Osteocyte (in vitro differentiated cells): ENCODE results near the gene IFI16. TPM values are rescaled to one million over a fixed set of nuclear protein-coding genes. Genes with fewer than 3 reads are reported as not detected.
A peak's percentile ranks its signal among the peaks of the same experiment; 100 is the strongest.
"Not testable (repeated sequence)": the region's sequence is repeated elsewhere in the genome, so short reads cannot be mapped to it uniquely, and the experiment has no call there.

Source experiments
- DNase-seq: peaks from one replicate; pipeline ENCODE4 v3.0.0; 2021; ENCODE audit warnings: mixed read lengths; ENCODE audit not compliant: unreplicated experiment; ENCODE audit errors: extremely low spot score
- H3K27ac Mint-ChIP-seq: one replicate; pipeline ENCODE4 v1.8.0; 2021; ENCODE audit warnings: mild to moderate bottlenecking, mixed read lengths; ENCODE audit not compliant: unreplicated experiment
- H3K27me3 Mint-ChIP-seq: one replicate; pipeline ENCODE4 v1.8.0; 2021; ENCODE audit warnings: mixed read lengths; ENCODE audit not compliant: unreplicated experiment
- H3K36me3 Mint-ChIP-seq: one replicate; pipeline ENCODE4 v1.8.0; 2021; ENCODE audit warnings: mixed read lengths; ENCODE audit not compliant: unreplicated experiment
- H3K4me1 Mint-ChIP-seq: one replicate; pipeline ENCODE4 v1.8.0; 2021; ENCODE audit warnings: mixed read lengths; ENCODE audit not compliant: unreplicated experiment
- H3K4me3 Mint-ChIP-seq: one replicate; pipeline ENCODE4 v1.8.0; 2021; ENCODE audit warnings: mild to moderate bottlenecking, moderate library complexity, mixed read lengths; ENCODE audit not compliant: unreplicated experiment
- H3K9me3 Mint-ChIP-seq: one replicate; pipeline ENCODE4 v1.8.0; 2021; ENCODE audit warnings: mixed read lengths; ENCODE audit not compliant: unreplicated experiment
- CTCF ChIP-seq: fragments of 200-600 bp; sonication (generic); IDR thresholded peaks from 2 replicates; pipeline ENCODE4 v1.5.0; 2021; ENCODE audit warnings: antibody characterized with exemption, mild to moderate bottlenecking, moderate library complexity
- total RNA-seq: library from RNA; stranded (reverse); gene quantifications from 2 replicates; pipeline ENCODE4 v1.2.1, GENCODE V29; 2021

The IFI16 gene
- total RNA-seq, 1 donor from 2014 or later, result 62.4 TPM

GRCh38 chr1:159015440-159015909, 5.8 kb downstream of the IFI16 start:
- TF ChIP-seq CTCF, result no peak
- no peak for DNase-seq
- peaks cover 48% of the 10 kb centered on the region for H3K36me3 Mint-ChIP-seq

DNA sequence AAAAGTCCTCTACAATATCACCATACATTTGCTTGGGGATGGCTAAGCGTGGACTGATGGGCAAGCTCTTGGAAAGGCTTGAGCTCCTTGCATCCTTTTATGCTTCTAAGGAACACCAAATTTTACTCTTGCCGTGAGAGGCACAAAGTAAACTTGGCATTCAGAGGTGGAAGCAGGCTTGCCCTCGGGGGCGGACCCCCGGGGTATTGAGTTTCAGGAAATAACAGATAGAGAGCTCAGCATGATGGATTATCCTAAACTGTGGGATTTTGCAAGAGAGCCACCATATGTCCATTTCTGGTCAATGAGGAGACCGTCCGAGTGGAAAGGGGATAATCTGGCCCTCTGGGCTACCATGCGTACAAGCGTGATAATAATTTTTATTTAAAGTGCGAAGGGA, 14.0 kb downstream of the IFI16 start:
- peaks cover 50% of the 10 kb centered on the region for H3K36me3 Mint-ChIP-seq
- H3K4me3 Mint-ChIP-seq, result no peak overlapping the region
- H3K27ac Mint-ChIP-seq, result no peak overlapping the region
- no peaks in the 10 kb centered on the region for H3K27me3 Mint-ChIP-seq
- no peak for TF ChIP-seq CTCF
- H3K9me3 Mint-ChIP-seq, result no peaks in the 10 kb centered on the region
- DNase-seq, result no peak
- H3K4me1 Mint-ChIP-seq, result peaks cover 2% of the 10 kb centered on the region

More at GRCh38 chr1:159015440-159015909, 5.8 kb downstream of the IFI16 start:
- no peaks in the 10 kb centered on the region for H3K27me3 Mint-ChIP-seq
- H3K27ac Mint-ChIP-seq, result peak overlapping the region; percentile 47
- peaks cover 40% of the 10 kb centered on the region for H3K4me1 Mint-ChIP-seq
- no peak overlapping the region for H3K4me3 Mint-ChIP-seq
- H3K9me3 Mint-ChIP-seq, result no peaks in the 10 kb centered on the region

DNA sequence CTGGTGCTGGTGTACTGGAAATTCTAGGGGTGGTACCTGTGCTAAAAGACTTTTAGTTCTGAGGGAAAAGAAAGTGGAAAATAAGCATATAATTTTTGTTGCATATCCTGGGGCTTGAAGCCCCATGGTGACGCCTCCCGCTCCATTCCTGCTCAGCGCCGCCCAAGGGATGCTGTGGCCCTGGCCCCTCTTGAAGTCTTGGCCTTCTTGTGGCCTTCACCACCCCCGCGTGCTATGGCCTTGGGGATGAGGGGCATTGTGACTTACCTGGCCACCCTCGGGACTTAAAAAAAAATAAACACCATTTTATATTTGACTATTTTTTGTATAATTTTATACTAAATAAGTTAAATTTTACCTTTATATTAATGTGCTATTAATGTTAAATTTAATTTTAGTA, 15.3 kb downstream of the IFI16 start:
- Mint-ChIP-seq H3K9me3 (peaks cover 2% of the 10 kb centered on the region), H3K4me1 (peaks cover 4% of the 10 kb centered on the region), H3K4me3 (no peak overlapping the region), H3K27ac (no peak overlapping the region), H3K27me3 (no peaks in the 10 kb centered on the region), H3K36me3 (peaks cover 52% of the 10 kb centered on the region)
- TF ChIP-seq CTCF, result no peak
- no peak for DNase-seq

DNA sequence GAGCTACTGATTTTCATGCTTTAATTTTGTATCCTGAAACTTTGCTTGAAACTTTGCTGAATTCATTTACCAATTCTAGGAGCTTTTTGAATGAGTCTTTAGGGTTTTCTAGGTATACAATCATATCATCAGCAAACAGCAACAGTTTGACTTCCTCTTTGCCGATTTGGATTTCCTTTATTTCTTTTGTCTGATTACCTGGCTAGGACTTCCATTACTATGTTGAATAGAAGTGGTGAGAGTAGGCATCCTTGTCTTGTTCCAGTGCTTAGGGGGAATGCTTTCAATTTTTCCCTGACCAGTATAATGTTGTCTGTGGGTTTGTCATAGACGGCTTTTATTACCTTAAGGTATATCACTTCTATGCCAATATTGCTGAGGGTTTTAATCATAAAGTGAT, 17.1 kb downstream of the IFI16 start:
- H3K27ac Mint-ChIP-seq, H3K27me3 Mint-ChIP-seq, DNase-seq, H3K9me3 Mint-ChIP-seq, H3K4me3 Mint-ChIP-seq: not testable (repeated sequence)
- peaks cover 51% of the 10 kb centered on the region for H3K36me3 Mint-ChIP-seq
- peaks cover 15% of the 10 kb centered on the region for H3K4me1 Mint-ChIP-seq

DNA sequence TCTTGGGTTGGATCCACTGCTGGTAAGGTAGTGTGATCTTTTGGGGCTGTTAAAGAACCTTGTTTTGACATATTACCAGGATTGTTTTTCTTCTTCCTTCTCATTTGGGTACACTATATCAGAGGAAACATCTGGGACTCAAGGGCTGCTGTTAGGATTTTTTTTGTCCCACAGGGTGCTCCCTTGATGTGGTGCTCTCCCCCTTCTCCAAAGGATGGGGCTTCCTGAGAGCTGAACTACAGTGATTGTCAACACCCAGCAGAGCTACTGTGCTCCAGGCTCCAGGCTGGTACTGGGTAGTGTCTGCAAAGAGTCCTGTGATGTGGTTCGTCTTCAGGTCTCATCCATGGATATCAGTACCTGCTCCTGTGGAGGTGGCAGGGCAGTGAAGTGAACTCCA, 20.6 kb downstream of the IFI16 start:
- DNase-seq, result no peak
- Mint-ChIP-seq H3K4me1 (peaks cover 15% of the 10 kb centered on the region), H3K36me3 (peaks cover 56% of the 10 kb centered on the region), H3K9me3 (peaks cover 4% of the 10 kb centered on the region), H3K4me3 (no peak overlapping the region), H3K27me3 (no peaks in the 10 kb centered on the region), H3K27ac (no peak overlapping the region)
- no peak for TF ChIP-seq CTCF
